ENCODE results near the gene ETV1. TPM values are rescaled to one million over a fixed set of nuclear protein-coding genes. Genes with fewer than 3 reads are reported as not detected.

The ETV1 gene
- total RNA-seq, 6 experiments from 2014 or later = 3.3 to 8.2 (median 5.6) TPM

GRCh38 chr7:14009453-14010418, 20.3 kb upstream of the ETV1 start:
- DNase-seq = no peak
- no peaks in the 10 kb centered on the region for H3K9me3 ChIP-seq
- intact Hi-C loops (cut with DNase I) = no loop called here
- ATAC-seq = peak; percentile 46 to 82 (median 65)
- no peak overlapping the region for H3K27ac ChIP-seq
- WGBS (ENCODE audit: insufficient coverage, low coverage, low lambda C conversion rate, missing lambda C conversion rate) = 73% methylated on average over 10 of the region's 10 CpGs
- no peaks in the 10 kb centered on the region for H3K27me3 ChIP-seq
- no peaks in the 10 kb centered on the region for H3K36me3 ChIP-seq
- H3K4me3 ChIP-seq = peak overlapping the region in 1 of 3 donors; percentile 13
- TF ChIP-seq POLR2A (IDR thresholded peaks at IDR 0.05) = no peak
- no peak for TF ChIP-seq CTCF (IDR thresholded peaks at IDR 0.05)
- no peaks in the 10 kb centered on the region for H3K4me1 ChIP-seq

GRCh38 chr7:14001139-14001538, 11.7 kb upstream of the ETV1 start:
- ATAC-seq (no peak), DNase-seq (no peak)
- Histone ChIP-seq H3K36me3 (no peaks in the 10 kb centered on the region), H3K4me1 (no peaks in the 10 kb centered on the region), H3K27me3 (no peaks in the 10 kb centered on the region), H3K9me3 (no peaks in the 10 kb centered on the region), H3K4me3 (no peak overlapping the region), H3K27ac (no peak overlapping the region)
- TF ChIP-seq CTCF (IDR thresholded peaks at IDR 0.05) (no peak), POLR2A (IDR thresholded peaks at IDR 0.05) (no peak)
- intact Hi-C loops (cut with DNase I) = no loop called here
- 53% methylated on average over 3 of the region's 3 CpGs for WGBS (ENCODE audit: insufficient coverage, low coverage, low lambda C conversion rate, missing lambda C conversion rate)

GRCh38 chr7:14000247-14000646, 10.8 kb upstream of the ETV1 start:
- H3K27ac ChIP-seq = no peak overlapping the region
- 38% methylated on average over 1 of the region's 1 CpG for WGBS (ENCODE audit: insufficient coverage, low coverage, low lambda C conversion rate, missing lambda C conversion rate)
- H3K4me3 ChIP-seq = no peak overlapping the region
- TF ChIP-seq POLR2A (IDR thresholded peaks at IDR 0.05) = no peak
- H3K4me1 ChIP-seq = no peaks in the 10 kb centered on the region
- intact Hi-C loops (cut with DNase I) = no loop called here
- no peak for ATAC-seq
- H3K27me3 ChIP-seq = no peaks in the 10 kb centered on the region
- H3K36me3 ChIP-seq = no peaks in the 10 kb centered on the region
- H3K9me3 ChIP-seq = no peaks in the 10 kb centered on the region
- no peak for DNase-seq

GRCh38 chr7:13998866-13999265, 9.4 kb upstream of the ETV1 start:
- H3K27me3 ChIP-seq = no peaks in the 10 kb centered on the region
- H3K27ac ChIP-seq = no peak overlapping the region
- intact Hi-C loops (cut with DNase I) = no loop called here
- DNase-seq (no peak), ATAC-seq (no peak)
- TF ChIP-seq CTCF (IDR thresholded peaks at IDR 0.05) (no peak), POLR2A (IDR thresholded peaks at IDR 0.05) (no peak)
- H3K4me3 ChIP-seq = no peak overlapping the region
- H3K4me1 ChIP-seq = no peaks in the 10 kb centered on the region
- no peaks in the 10 kb centered on the region for H3K36me3 ChIP-seq
- no peaks in the 10 kb centered on the region for H3K9me3 ChIP-seq
- 54% methylated on average over 5 of the region's 5 CpGs for WGBS (ENCODE audit: insufficient coverage, low coverage, low lambda C conversion rate, missing lambda C conversion rate)

- no peak for ATAC-seq
Measured at GRCh38 chr7:13992596-13992964, 3.1 kb upstream of the ETV1 start.

More at GRCh38 chr7:13992596-13992964, 3.1 kb upstream of the ETV1 start:
- no peak for TF ChIP-seq CTCF (IDR thresholded peaks at IDR 0.05)
- no peak for TF ChIP-seq POLR2A (IDR thresholded peaks at IDR 0.05)
- no peaks in the 10 kb centered on the region for H3K36me3 ChIP-seq
- peaks cover 0 to 13% (median 5%) of the 10 kb centered on the region in 4 donors for H3K4me1 ChIP-seq
- H3K9me3 ChIP-seq = no peaks in the 10 kb centered on the region
- H3K4me3 ChIP-seq = no peak overlapping the region
- no peaks in the 10 kb centered on the region for H3K27me3 ChIP-seq
- WGBS (ENCODE audit: insufficient coverage, low coverage, low lambda C conversion rate, missing lambda C conversion rate) = 40% methylated on average over 1 of the region's 1 CpG
- intact Hi-C loops (cut with DNase I) = no loop called here
- H3K27ac ChIP-seq = peak overlapping the region in 2 of 3 donors; percentile 51 to 81
- DNase-seq = no peak

Data from right lobe of liver (tissue), 6 donors.